HCT116 (cell line): ENCODE results near the gene TXNDC11. TPM values are rescaled to one million over a fixed set of nuclear protein-coding genes. Genes with fewer than 3 reads are reported as not detected.

Source experiments
- ATAC-seq: fragments of 200-7000 bp; cut with Tn5 transposase; 2 replicates; pipeline ENCODE4 v1.9.1; 2020; ENCODE audit warnings: mild to moderate bottlenecking, moderate library complexity
- BruUV-seq: library from RNA; stranded (reverse); fragments of 400-500 nt; replicated peaks from 2 replicates; lab custom pipeline; 2021; lab: Mats Ljungman, UMichigan
- CTCF ChIA-PET: fragments of 300-600 bp; sonication (Branson Sonifier 250); formaldehyde crosslinking; loops from one replicate; lab custom pipeline; 2021; ENCODE audit warnings: antibody characterized with exemption; lab: Charles Lee
- POLR2A ChIA-PET: fragments of 300-600, 350-600 bp; sonication (Branson Sonifier 250); formaldehyde crosslinking; loops from one replicate; lab custom pipeline; 2021; ENCODE audit warnings: antibody characterized with exemption; lab: Charles Lee
- RAD21 ChIA-PET, 2 experiments: fragments of 300-600 bp; sonication (Branson Sonifier 250); formaldehyde crosslinking; loops; one replicate each; lab custom pipeline; 2023; ENCODE audit warnings: low total read pairs in 2 of 2; ENCODE audit not compliant: uncharacterized antibody in 2 of 2, unreplicated experiment in 2 of 2, low non-redundant PET in 1 of 2; lab: Charles Lee
- DNase-seq: peaks from one replicate; pipeline ENCODE4 v3.0.0-alpha.2; 2010; ENCODE audit warnings: low read depth, low spot score
- H2AFZ ChIP-seq: fragments of 200-600 bp; shearing (Covaris generic), sonication (generic); 2 replicates; pipeline ENCODE4 v1.6.1; 2017; ENCODE audit warnings: low read depth, mixed run types, mixed read lengths, antibody characterized with exemption, low read length; ENCODE audit not compliant: poor library complexity, severe bottlenecking
- H3K27ac ChIP-seq: 2 replicates; pipeline ENCODE4 v1.5.1; 2012; ENCODE audit warnings: low read depth, low read length
- H3K27me3 ChIP-seq: fragments of 200-600 bp; sonication (generic); 2 replicates; pipeline ENCODE4 v1.6.1; 2016; ENCODE audit warnings: mixed run types, low read length, mixed read lengths; ENCODE audit not compliant: insufficient read depth
- H3K36me3 ChIP-seq, 2 experiments: fragments of 200-500 bp in 1 of 2; fragments of 200-600 bp in 1 of 2; sonication (Bioruptor generic) in 1 of 2; sonication (generic) in 1 of 2; 2 replicates each; pipeline versions ENCODE4 v1.5.1 to v1.6.1; 2014 to 2016; ENCODE audit warnings: low read length in 2 of 2, inconsistent platforms in 1 of 2, mixed read lengths in 1 of 2, mixed run types in 1 of 2; ENCODE audit not compliant: insufficient read depth in 2 of 2, control insufficient read depth in 1 of 2
- H3K4me1 ChIP-seq, 2 experiments: fragments of 200-600 bp in 1 of 2; sonication (generic) in 1 of 2; 2 replicates each; pipeline versions ENCODE4 v1.5.1 to v1.6.1; 2012 to 2017; ENCODE audit warnings: low read length in 2 of 2, inconsistent platforms in 1 of 2, mild to moderate bottlenecking in 1 of 2, mixed read lengths in 1 of 2, mixed run types in 1 of 2, moderate library complexity in 1 of 2; ENCODE audit not compliant: insufficient read depth in 2 of 2, control insufficient read depth in 1 of 2
- H3K4me2 ChIP-seq: fragments of 200-600 bp; sonication (generic); 2 replicates; pipeline ENCODE4 v1.6.1; 2017; ENCODE audit warnings: mixed run types, low read length, mixed read lengths
- H3K4me3 ChIP-seq, 2 experiments: fragments of 200-600 bp in 1 of 2; sonication (generic) in 1 of 2; replicated peaks in 1 of 2; 2 replicates each; pipeline ENCODE4 v1.5.1; 2011 to 2016; ENCODE audit warnings: low read length in 2 of 2, control low read depth in 1 of 2, low read depth in 1 of 2, mild to moderate bottlenecking in 1 of 2, mixed read lengths in 1 of 2, mixed run types in 1 of 2
- H3K79me2 ChIP-seq: fragments of 200-600 bp; sonication (generic); 2 replicates; pipeline ENCODE4 v1.6.1; 2017; ENCODE audit warnings: mild to moderate bottlenecking, mixed run types, low read length, moderate library complexity, mixed read lengths; ENCODE audit not compliant: insufficient read depth
- H3K9ac ChIP-seq: fragments of 200-600 bp; sonication (generic); 2 replicates; pipeline ENCODE4 v1.6.1; 2016; ENCODE audit warnings: low read length, mixed read lengths
- H3K9me2 ChIP-seq: fragments of 200-600 bp; sonication (generic), shearing (Covaris generic); 2 replicates; pipeline ENCODE4 v1.6.1; 2017; ENCODE audit warnings: mixed run types, mild to moderate bottlenecking, moderate library complexity; ENCODE audit not compliant: insufficient read depth
- H3K9me3 ChIP-seq, 2 experiments: fragments of 200-500 bp in 1 of 2; fragments of 200-600 bp in 1 of 2; sonication (Bioruptor generic) in 1 of 2; sonication (generic) in 1 of 2; 2 replicates each; pipeline ENCODE4 v1.6.1; 2014 to 2017; ENCODE audit warnings: low read length in 2 of 2, mixed read lengths in 2 of 2, inconsistent platforms in 1 of 2, low read depth in 1 of 2, mild to moderate bottlenecking in 1 of 2, mixed run types in 1 of 2, moderate library complexity in 1 of 2; ENCODE audit not compliant: control insufficient read depth in 1 of 2, insufficient read depth in 1 of 2
- H4K20me1 ChIP-seq: fragments of 200-600 bp; sonication (generic), shearing (Covaris generic); 2 replicates; pipeline ENCODE4 v1.6.1; 2017; ENCODE audit warnings: mixed run types, mild to moderate bottlenecking, moderate library complexity; ENCODE audit not compliant: insufficient read depth
- ATF3 ChIP-seq: IDR thresholded peaks from 2 replicates; pipeline ENCODE4 v1.6.1; 2012
- CEBPB ChIP-seq: IDR thresholded peaks from 2 replicates; pipeline ENCODE4 v1.6.1; 2012; ENCODE audit warnings: low read depth
- EGR1 ChIP-seq: IDR thresholded peaks from 2 replicates; pipeline ENCODE4 v1.6.1; 2012; ENCODE audit warnings: low read depth
- EZH2 ChIP-seq: fragments of 200-600 bp; sonication (generic); IDR thresholded peaks from 2 replicates; pipeline ENCODE4 v1.6.1; 2017; ENCODE audit warnings: antibody characterized with exemption, mixed run types
- FOSL1 ChIP-seq: IDR thresholded peaks from 2 replicates; pipeline ENCODE4 v1.6.1; 2012; ENCODE audit warnings: low read depth
- JUND ChIP-seq: IDR thresholded peaks from 2 replicates; pipeline ENCODE4 v1.6.1; 2012
- POLR2A ChIP-seq: IDR thresholded peaks from 2 replicates; pipeline ENCODE4 v1.7.0; 2011; ENCODE audit warnings: borderline replicate concordance; ENCODE audit not compliant: insufficient read depth, insufficient read length; ENCODE audit errors: extremely low read depth
- POLR2AphosphoS5 ChIP-seq: IDR thresholded peaks from 2 replicates; pipeline ENCODE4 v1.6.1; 2011; ENCODE audit warnings: mild to moderate bottlenecking, low read depth, low read length, moderate library complexity
- RAD21 ChIP-seq: IDR thresholded peaks from 2 replicates; pipeline ENCODE4 v1.6.1; 2012; ENCODE audit warnings: low read depth, mild to moderate bottlenecking
- SIN3A ChIP-seq: IDR thresholded peaks from 2 replicates; pipeline ENCODE4 v1.6.1; 2012; ENCODE audit warnings: low read depth
- SP1 ChIP-seq: IDR thresholded peaks from 2 replicates; pipeline ENCODE4 v1.6.1; 2012; ENCODE audit warnings: low read depth
- SRF ChIP-seq: IDR thresholded peaks from 2 replicates; pipeline ENCODE4 v1.6.1; 2012; ENCODE audit warnings: low read depth
- TCF7L2 ChIP-seq: IDR thresholded peaks from 2 replicates; pipeline ENCODE4 v1.7.0; 2011; ENCODE audit warnings: borderline replicate concordance, inconsistent platforms; ENCODE audit not compliant: insufficient read depth, insufficient read length; ENCODE audit errors: extremely low read depth
- ZFX ChIP-seq: fragments of 450-650 bp; IDR thresholded peaks from 2 replicates; pipeline ENCODE4 v1.6.1; 2017
- ZNF274 ChIP-seq: fragments of 200-500 bp; sonication (Bioruptor generic); IDR thresholded peaks from 2 replicates; pipeline ENCODE4 v1.6.1; 2014; ENCODE audit warnings: mild to moderate bottlenecking, low read depth, low read length, inconsistent platforms
- intact Hi-C: fragments of 100-400 bp; cut with micrococcal nuclease; formaldehyde crosslinking; loops from 2 replicates; pipeline ENCODE4 v1.10.0; 2022
- total RNA-seq: library from RNA; stranded (reverse); gene quantifications from one replicate; pipeline ENCODE4 v1.2.1, GENCODE V29; 2021; ENCODE audit not compliant: unreplicated experiment
- TF ChIP-seq, protein P1 (sequence below): IDR thresholded peaks from 2 replicates; pipeline ENCODE4 v1.6.1; 2012; ENCODE audit warnings: low read depth
- TF ChIP-seq, protein P2 (sequence below), 3 experiments: fragments of 200-600 bp in 1 of 3; sonication (generic) in 1 of 3; IDR thresholded peaks in 2 of 3; conservative IDR thresholded peaks in 1 of 3; 2 replicates each; pipeline ENCODE4 v1.5.1; 2012 to 2017; ENCODE audit warnings: low read depth in 2 of 3, low read length in 2 of 3, antibody characterized with exemption in 1 of 3, borderline replicate concordance in 1 of 3, control low read depth in 1 of 3, mild to moderate bottlenecking in 1 of 3, mixed read lengths in 1 of 3, mixed run types in 1 of 3, moderate library complexity in 1 of 3; ENCODE audit not compliant: insufficient read depth in 1 of 3

The TXNDC11 gene
- total RNA-seq, 1 experiment from 2014 or later: 26.8 TPM

- H2AFZ ChIP-seq: no peak overlapping the region
Measured at GRCh38 chr16:11632455-11632939, 110.2 kb downstream of the TXNDC11 start.

GRCh38 chr16:11631214-11631613, 111.4 kb downstream of the TXNDC11 start:
- H3K4me1 ChIP-seq: peaks cover 26 to 53% of the 10 kb centered on the region in 2 experiments
- DNase-seq (no peak), ATAC-seq (no peak)
- H3K9me2 ChIP-seq: no peaks in the 10 kb centered on the region
- H3K79me2 ChIP-seq: no peaks in the 10 kb centered on the region
- no peak overlapping the region for H3K27ac ChIP-seq
- no peak overlapping the region for H3K9ac ChIP-seq
- no peaks in the 10 kb centered on the region for H4K20me1 ChIP-seq
- no peak overlapping the region for H2AFZ ChIP-seq
- no peaks in the 10 kb centered on the region for H3K27me3 ChIP-seq
- intact Hi-C loops: no loop called here
- RAD21 ChIA-PET: no interaction called here
- CTCF ChIA-PET: interaction anchor here (1.2 kb wide), 1 partner anchor 99 kb away, joined by 4 read pairs; no protein-coding TSS in a partner anchor
- no TSS peak for BruUV-seq
- no peaks in the 10 kb centered on the region for H3K9me3 ChIP-seq
- H3K4me3 ChIP-seq: no peak overlapping the region
- H3K36me3 ChIP-seq: no peaks in the 10 kb centered on the region
- no peak overlapping the region for H3K4me2 ChIP-seq
- POLR2A ChIA-PET: interaction anchor here (2.2 kb wide), 1 partner anchor 9 kb away, joined by 5 read pairs; no protein-coding TSS in a partner anchor
- TF ChIP-seq ATF3: no peak
- TF ChIP-seq CEBPB: no peak
- TF ChIP-seq, protein P1, sequence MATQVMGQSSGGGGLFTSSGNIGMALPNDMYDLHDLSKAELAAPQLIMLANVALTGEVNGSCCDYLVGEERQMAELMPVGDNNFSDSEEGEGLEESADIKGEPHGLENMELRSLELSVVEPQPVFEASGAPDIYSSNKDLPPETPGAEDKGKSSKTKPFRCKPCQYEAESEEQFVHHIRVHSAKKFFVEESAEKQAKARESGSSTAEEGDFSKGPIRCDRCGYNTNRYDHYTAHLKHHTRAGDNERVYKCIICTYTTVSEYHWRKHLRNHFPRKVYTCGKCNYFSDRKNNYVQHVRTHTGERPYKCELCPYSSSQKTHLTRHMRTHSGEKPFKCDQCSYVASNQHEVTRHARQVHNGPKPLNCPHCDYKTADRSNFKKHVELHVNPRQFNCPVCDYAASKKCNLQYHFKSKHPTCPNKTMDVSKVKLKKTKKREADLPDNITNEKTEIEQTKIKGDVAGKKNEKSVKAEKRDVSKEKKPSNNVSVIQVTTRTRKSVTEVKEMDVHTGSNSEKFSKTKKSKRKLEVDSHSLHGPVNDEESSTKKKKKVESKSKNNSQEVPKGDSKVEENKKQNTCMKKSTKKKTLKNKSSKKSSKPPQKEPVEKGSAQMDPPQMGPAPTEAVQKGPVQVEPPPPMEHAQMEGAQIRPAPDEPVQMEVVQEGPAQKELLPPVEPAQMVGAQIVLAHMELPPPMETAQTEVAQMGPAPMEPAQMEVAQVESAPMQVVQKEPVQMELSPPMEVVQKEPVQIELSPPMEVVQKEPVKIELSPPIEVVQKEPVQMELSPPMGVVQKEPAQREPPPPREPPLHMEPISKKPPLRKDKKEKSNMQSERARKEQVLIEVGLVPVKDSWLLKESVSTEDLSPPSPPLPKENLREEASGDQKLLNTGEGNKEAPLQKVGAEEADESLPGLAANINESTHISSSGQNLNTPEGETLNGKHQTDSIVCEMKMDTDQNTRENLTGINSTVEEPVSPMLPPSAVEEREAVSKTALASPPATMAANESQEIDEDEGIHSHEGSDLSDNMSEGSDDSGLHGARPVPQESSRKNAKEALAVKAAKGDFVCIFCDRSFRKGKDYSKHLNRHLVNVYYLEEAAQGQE: no peak
- TF ChIP-seq SIN3A: no peak
- TF ChIP-seq FOSL1: no peak
- no peak for TF ChIP-seq ZFX
- TF ChIP-seq POLR2AphosphoS5: no peak
- TF ChIP-seq SRF: no peak
- TF ChIP-seq, protein P2, sequence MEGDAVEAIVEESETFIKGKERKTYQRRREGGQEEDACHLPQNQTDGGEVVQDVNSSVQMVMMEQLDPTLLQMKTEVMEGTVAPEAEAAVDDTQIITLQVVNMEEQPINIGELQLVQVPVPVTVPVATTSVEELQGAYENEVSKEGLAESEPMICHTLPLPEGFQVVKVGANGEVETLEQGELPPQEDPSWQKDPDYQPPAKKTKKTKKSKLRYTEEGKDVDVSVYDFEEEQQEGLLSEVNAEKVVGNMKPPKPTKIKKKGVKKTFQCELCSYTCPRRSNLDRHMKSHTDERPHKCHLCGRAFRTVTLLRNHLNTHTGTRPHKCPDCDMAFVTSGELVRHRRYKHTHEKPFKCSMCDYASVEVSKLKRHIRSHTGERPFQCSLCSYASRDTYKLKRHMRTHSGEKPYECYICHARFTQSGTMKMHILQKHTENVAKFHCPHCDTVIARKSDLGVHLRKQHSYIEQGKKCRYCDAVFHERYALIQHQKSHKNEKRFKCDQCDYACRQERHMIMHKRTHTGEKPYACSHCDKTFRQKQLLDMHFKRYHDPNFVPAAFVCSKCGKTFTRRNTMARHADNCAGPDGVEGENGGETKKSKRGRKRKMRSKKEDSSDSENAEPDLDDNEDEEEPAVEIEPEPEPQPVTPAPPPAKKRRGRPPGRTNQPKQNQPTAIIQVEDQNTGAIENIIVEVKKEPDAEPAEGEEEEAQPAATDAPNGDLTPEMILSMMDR (IDR thresholded peaks at IDR 0.05 in 2 of 3, conservative IDR thresholded peaks at IDR 0.05 in 1 of 3; ENCODE audit: borderline replicate concordance in 1 of 3, insufficient read depth in 1 of 3, low read depth in 2 of 3, low read length in 2 of 3): no peak
- no peak for TF ChIP-seq RAD21
- TF ChIP-seq POLR2A: no peak
- no peak for TF ChIP-seq EZH2
- no peak for TF ChIP-seq JUND
- no peak for TF ChIP-seq SP1
- TF ChIP-seq ZNF274: no peak
- no peak for TF ChIP-seq TCF7L2

More at GRCh38 chr16:11632455-11632939, 110.2 kb downstream of the TXNDC11 start:
- ATAC-seq (peak; percentile 7; the same call in 1 of the 2 replicates), DNase-seq (no peak)
- H3K27ac ChIP-seq: no peak overlapping the region
- peak overlapping the region; percentile 46 for H3K4me2 ChIP-seq
- no peaks in the 10 kb centered on the region for H3K79me2 ChIP-seq
- H3K4me3 ChIP-seq: no peak overlapping the region
- H3K9me2 ChIP-seq: no peaks in the 10 kb centered on the region
- ChIA-PET RAD21 (no interaction called here), CTCF (no interaction called here), POLR2A (interaction anchor here (2.2 kb wide), 1 partner anchor 8 kb away, joined by 5 read pairs; no protein-coding TSS in a partner anchor)
- no peaks in the 10 kb centered on the region for H3K36me3 ChIP-seq
- H3K9me3 ChIP-seq: no peaks in the 10 kb centered on the region
- intact Hi-C loops: no loop called here
- no TSS peak for BruUV-seq
- no peaks in the 10 kb centered on the region for H4K20me1 ChIP-seq
- TF ChIP-seq SIN3A: no peak
- peak; percentile 62; the same call in 1 of the 2 replicates for TF ChIP-seq EGR1
- no peaks in the 10 kb centered on the region for H3K27me3 ChIP-seq
- H3K4me1 ChIP-seq: peaks cover 19 to 42% of the 10 kb centered on the region in 2 experiments
- peak overlapping the region; percentile 20; the same call in 1 of the 2 replicates for H3K9ac ChIP-seq
